ENCODE data around the gene SIX6. TPM values are rescaled to one million over a fixed set of nuclear protein-coding genes. Genes with fewer than 3 reads are reported as not detected.

The SIX6 gene
- total RNA-seq, 4 donors from 2014 or later: not detected

DNA sequence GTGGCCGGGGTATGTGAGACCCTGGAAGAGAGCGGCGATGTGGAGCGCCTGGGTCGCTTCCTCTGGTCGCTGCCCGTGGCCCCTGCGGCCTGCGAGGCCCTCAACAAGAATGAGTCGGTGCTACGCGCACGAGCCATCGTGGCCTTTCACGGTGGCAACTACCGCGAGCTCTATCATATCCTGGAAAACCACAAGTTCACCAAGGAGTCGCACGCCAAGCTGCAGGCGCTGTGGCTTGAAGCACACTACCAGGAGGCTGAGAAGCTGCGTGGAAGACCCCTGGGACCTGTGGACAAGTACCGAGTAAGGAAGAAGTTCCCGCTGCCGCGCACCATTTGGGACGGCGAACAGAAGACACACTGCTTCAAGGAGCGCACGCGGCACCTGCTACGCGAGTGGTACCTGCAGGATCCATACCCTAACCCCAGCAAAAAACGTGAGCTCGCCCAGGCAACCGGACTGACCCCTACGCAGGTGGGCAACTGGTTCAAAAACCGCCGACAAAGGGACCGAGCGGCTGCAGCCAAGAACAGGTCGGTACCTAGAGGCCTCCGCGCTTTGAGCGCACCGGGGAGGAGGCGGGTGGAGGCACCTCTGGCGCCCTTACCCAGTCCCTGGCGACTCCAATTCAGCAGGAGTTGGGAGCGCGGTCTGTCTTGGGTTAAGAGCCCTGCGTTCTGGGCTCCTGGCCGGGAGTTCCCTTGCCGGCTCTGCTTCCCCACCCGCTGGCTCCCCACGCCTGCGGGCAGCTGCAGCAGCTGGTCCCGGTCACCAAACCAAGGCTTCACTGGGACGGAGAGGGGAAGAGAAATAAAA lies 700 bp downstream of the SIX6 start:
- Histone ChIP-seq H3K36me3 (no peaks in the 10 kb centered on the region), H3K9me3 (no peaks in the 10 kb centered on the region), H3K27ac (no peak overlapping the region), H3K4me1 (peaks cover 14 to 33% of the 10 kb centered on the region in 2 donors), H3K4me3 (replicated peaks in 1 of 3) (no peak overlapping the region), H3K27me3 (peaks cover 72% of the 10 kb centered on the region)
- no peak for DNase-seq
- TF ChIP-seq, protein P1, sequence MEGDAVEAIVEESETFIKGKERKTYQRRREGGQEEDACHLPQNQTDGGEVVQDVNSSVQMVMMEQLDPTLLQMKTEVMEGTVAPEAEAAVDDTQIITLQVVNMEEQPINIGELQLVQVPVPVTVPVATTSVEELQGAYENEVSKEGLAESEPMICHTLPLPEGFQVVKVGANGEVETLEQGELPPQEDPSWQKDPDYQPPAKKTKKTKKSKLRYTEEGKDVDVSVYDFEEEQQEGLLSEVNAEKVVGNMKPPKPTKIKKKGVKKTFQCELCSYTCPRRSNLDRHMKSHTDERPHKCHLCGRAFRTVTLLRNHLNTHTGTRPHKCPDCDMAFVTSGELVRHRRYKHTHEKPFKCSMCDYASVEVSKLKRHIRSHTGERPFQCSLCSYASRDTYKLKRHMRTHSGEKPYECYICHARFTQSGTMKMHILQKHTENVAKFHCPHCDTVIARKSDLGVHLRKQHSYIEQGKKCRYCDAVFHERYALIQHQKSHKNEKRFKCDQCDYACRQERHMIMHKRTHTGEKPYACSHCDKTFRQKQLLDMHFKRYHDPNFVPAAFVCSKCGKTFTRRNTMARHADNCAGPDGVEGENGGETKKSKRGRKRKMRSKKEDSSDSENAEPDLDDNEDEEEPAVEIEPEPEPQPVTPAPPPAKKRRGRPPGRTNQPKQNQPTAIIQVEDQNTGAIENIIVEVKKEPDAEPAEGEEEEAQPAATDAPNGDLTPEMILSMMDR (IDR thresholded peaks at IDR 0.05): no peak
- no peak for TF ChIP-seq POLR2A (IDR thresholded peaks at IDR 0.05)
- intact Hi-C loops (cut with DNase I): no loop called here
- WGBS, 2 donors: 11 to 16% methylated on average over 38 to 49 of the region's 58 CpGs

DNA sequence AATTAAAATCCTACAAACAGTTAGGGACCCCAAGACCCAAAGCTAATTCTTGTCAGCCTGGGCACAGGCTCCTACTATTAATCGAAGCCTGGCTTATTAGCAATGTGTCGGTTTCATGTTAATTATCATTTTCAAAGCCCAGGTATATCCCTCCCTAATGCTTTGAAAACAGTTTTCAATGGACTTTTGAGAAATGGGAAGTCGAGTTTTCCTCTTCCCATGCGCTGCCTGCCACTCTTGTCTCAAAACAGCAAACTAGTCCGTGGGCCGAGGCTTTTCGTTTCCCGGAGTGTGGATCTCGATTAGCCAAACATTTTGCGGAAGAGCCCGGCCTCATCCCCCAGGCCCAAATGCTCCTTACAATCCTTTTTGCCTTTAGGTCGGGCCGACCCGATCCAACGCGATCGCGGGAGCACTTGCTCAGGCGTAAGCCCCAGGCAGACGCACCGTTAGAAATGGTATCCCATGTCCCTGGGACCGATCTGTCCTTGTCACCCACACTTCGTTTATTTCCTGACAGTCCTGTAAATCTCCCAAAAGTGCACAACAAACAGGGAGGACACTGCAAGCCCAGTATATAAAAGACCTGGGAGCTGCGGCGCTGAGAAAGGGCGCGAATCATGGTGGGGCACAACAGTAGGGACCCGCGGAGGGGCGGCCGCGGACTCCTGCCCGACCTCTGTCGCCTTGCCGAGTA lies 1.5 kb downstream of the SIX6 start:
- Histone ChIP-seq H3K27ac (no peak overlapping the region), H3K9me3 (no peaks in the 10 kb centered on the region), H3K27me3 (peaks cover 73% of the 10 kb centered on the region), H3K4me3 (replicated peaks in 1 of 3) (no peak overlapping the region), H3K4me1 (peaks cover 14 to 41% of the 10 kb centered on the region in 2 donors), H3K36me3 (no peaks in the 10 kb centered on the region)
- no peak for DNase-seq
- intact Hi-C loops (cut with DNase I): no loop called here
- 7 to 25% methylated on average over 21 to 35 of the region's 35 CpGs for WGBS, 2 donors
- TF ChIP-seq POLR2A (IDR thresholded peaks at IDR 0.05): no peak
- TF ChIP-seq, protein P1 (IDR thresholded peaks at IDR 0.05): no peak

DNA sequence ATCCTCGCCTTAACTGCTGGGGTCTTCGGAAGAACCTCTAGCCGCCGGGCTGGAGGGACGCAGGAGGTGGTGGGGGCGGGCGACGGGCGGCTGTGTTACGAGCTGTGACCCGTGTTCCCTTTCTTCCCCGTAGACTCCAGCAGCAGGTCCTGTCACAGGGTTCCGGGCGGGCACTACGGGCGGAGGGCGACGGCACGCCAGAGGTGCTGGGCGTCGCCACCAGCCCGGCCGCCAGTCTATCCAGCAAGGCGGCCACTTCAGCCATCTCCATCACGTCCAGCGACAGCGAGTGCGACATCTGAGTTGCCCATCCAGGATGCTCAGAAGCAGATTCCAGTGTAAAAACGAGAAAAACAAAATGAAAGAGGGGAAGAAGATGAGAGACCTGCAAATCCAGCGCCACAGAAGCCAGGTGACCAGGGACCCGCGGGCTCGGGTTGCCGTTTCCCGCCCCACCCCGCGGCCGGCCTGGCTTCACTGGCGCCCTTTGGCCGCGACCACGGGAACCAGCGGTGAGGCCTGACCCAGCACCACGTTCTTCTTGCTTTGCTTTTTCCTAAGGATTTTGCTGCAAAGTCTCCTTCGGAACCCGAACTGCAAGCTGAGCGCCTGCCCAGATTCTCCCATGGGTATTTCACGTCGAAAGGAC lies 2.1 kb downstream of the SIX6 start:
- no peak for DNase-seq
- H3K4me3 ChIP-seq (replicated peaks in 1 of 3): no peak overlapping the region
- TF ChIP-seq, protein P1 (IDR thresholded peaks at IDR 0.05): no peak
- no peak for TF ChIP-seq POLR2A (IDR thresholded peaks at IDR 0.05)
- H3K27me3 ChIP-seq: peaks cover 71% of the 10 kb centered on the region
- intact Hi-C loops (cut with DNase I): no loop called here
- H3K4me1 ChIP-seq: peaks cover 14 to 45% of the 10 kb centered on the region in 2 donors
- H3K27ac ChIP-seq: no peak overlapping the region
- no peaks in the 10 kb centered on the region for H3K36me3 ChIP-seq
- no peaks in the 10 kb centered on the region for H3K9me3 ChIP-seq
- WGBS, 2 donors: 7 to 14% methylated on average over 28 to 40 of the region's 49 CpGs

DNA sequence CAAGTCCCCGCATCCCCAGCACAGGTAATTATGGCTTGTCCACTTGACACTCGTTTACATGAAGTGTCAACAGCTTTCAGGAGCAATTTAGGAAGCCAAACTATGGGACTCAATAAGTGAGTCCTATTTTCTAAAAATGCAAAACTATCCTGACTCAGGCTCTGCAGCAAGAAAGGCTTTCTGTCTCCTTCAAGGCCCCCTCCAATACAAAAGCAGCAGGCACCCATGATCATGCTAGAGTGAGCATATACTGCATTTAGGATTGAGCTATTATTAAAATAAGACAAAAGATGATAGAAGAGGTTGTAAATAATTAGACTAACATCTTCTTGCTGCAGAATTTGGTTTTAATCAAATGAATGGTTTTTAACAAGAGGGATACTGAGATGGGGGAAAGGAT lies 3.2 kb downstream of the SIX6 start:
- DNase-seq: no peak
- Histone ChIP-seq H3K27ac (no peak overlapping the region), H3K4me3 (replicated peaks in 1 of 3) (no peak overlapping the region), H3K27me3 (peaks cover 60% of the 10 kb centered on the region), H3K9me3 (no peaks in the 10 kb centered on the region), H3K4me1 (peaks cover 14 to 45% of the 10 kb centered on the region in 2 donors), H3K36me3 (no peaks in the 10 kb centered on the region)
- TF ChIP-seq, protein P1 (IDR thresholded peaks at IDR 0.05): no peak
- no peak for TF ChIP-seq POLR2A (IDR thresholded peaks at IDR 0.05)
- 21 to 29% methylated on average over 2 of the region's 2 CpGs for WGBS, 2 donors
- intact Hi-C loops (cut with DNase I): no loop called here
